ENCODE results near the gene LIPC.

The LIPC gene

DNA sequence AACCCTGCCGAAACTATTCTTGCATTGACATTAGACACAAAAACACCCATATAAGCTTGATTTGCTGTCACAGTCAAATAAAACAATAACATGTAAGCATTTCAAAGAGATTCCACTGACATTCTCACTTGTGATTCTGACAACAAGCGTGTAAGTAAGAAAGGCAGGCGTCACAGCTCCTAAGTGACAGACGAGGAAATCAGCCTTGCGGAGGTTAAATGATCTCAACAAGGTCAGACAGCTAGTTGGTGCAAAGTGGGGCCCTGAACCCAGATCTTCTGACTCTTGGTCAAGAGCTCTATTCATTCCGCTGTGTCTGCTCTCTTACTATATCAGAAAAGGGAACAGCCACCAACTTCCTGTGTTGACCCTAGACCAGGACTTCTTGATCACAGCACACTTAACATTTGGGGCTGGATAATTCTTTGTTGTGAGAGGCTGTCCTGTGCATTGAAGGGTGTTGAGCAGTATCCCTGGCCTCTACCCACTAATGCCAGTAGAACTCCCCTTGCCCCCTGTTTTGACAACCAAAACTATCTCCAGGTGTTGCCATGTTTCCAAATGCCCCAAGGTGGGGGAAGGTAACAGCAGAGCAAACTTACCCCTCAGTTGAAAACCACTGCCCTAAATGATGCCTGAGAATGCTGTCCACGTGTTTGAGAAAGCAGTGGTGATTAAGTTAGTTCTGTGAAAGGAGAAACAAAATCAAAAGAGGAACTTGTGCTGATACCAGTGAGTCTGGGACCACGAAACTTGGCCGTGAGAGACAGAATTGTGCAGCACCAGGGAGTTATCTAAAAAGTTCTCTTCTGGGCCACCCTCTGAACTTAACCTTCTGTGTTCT is 86.1 kb downstream of the LIPC start:
- no peak for DNase-seq (ENCODE audit: low read depth)

DNA sequence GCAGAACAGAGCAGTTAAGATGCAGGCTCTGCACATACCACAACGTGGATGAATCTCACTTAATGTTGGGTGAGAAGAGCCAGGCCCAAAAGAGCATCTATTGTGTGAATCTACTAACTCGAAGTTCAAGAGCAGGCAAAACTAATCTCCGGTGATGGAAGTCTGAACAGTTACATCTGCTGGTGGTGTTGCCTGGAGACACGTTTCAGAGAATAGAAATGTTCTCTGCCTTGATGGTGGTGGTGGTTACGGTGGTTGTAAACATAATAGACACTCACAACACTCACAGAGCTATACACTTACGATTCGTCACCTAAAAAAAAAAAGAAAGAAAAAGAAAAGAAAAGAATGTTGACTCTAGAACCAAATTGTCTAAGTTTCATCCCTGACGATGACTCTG is 86.8 kb downstream of the LIPC start:
- no peak for DNase-seq (ENCODE audit: low read depth)

DNA sequence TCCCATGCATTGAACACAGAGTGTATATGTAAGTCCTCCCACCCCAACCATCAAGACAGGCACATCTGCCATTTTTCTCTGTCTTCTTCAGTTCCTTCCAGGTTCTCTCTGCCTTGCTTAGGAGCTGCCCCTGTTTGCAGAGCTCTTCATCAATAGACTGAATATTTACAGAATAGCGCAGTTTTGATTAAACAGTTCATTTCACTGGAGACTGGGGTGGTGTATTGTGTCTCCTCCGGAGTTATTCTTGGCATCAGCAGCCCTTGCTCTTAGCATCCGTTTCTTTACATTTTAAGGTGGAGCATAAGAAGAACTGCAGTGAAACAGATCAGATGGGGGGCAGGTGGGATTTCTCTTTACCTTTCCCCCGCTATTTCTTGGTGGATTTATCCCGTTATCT is 87.7 kb downstream of the LIPC start:
- DNase-seq (ENCODE audit: low read depth): no peak

DNA sequence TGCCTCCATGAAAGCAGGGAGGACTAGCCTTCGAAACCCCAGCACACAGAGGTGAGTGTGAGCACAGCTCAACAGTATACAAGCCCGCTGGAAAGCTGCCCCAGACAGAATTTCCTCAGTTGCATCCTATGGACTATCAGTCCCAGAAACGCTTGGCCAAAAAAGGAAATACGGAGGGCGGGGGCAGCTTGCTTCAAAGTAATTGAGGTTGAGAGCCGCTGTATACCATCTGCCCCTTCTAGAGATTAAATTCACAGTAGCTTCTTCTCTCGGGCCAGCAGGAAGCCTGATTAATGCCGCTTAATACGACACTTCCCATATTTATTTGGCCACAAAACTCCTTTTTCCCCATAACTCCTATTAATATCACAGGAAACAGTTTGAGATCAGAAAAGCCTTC is 88.7 kb downstream of the LIPC start:
- no peak for DNase-seq (ENCODE audit: low read depth)

DNA sequence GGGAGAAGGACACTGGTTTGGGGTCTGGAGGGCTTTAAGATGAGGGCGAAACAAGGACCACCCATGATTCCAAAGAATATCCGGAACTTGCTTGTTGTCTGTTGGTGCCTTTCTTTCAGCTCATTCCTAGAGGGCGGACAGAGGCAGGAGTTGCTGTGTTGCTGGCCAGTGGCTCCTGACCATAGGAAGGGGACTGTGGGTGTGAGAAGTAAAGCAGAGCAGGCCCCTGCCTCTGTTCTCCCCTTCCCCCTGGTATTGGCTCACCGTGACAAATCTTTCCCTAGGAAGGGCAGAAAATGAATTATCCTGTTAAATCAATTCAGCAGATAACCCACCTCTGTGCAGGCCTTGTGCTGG is 89.1 kb downstream of the LIPC start:
- no peak for DNase-seq (ENCODE audit: low read depth)

DNA sequence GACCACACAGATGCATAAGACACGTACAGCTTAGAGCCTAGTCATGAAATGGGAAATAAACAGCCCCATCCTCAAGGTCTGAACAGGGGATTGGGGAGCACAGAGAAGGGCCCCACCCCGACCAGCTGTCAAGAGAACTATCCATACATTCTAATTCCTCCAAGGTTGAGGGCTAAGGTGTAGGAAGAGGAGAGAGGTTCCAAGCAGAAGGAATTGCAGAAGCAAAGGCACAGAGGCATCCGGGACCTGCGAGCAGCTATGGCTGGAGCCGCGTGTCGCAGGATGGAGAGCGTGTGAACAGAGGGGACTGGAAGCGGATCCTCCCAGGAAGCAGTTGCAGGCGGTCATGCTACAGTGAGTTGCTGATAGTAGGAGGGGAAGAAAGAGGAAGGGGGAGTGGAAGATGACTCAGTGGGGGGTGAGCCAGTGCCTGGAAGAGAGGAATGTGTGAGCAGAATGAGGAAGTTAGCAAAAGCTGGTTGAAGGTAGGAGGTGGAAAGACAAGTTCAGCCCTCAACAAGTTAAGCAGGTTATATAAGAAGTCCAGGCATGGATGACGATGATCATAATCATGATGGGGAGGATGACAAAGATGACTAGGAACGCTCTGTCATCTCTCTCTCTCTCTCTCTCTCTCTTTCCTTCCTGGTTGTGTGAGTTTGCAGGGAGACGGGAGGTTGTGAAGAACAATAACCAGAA is 89.7 kb downstream of the LIPC start:
- no peak for DNase-seq (ENCODE audit: low read depth)

DNA sequence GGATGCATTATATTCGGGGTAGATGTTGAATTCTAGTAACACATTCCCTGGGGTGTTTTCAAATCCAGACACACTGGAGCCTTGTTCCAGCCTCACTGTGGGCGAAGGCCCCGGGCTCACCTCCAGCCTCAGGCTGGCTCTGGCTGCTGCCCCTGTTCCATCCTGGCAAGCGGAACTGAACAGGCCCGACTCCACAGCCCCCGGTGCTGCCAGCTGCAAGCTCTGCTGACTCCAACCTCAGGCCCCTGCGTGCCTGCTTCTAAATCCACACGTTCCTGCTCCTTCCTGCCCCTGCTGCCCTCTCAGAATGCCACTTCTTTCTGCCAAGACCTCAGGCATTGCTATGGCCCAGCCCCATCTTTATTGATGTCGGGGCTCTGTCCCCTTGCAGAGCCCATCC is 90.6 kb downstream of the LIPC start:
- DNase-seq (ENCODE audit: low read depth): no peak

DNA sequence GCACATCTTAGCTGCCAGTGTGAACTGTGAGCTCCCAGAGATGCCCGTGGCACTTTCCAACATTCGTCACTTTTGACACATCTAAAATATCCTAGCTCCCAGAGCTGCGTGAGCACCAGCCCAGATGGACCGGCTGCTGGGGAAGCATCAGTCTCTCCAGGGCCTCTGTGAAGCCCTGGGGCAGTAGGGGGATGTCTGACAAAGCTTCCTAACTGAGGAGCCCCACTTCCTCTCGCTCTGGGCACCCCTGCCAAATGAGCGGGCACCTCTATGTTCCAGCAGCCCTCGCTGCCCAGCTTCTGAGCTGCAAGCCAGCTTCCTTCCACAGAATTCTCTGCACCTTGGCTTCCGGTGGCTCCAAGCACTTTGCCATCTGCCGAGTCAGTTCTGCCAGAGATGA is 91.1 kb downstream of the LIPC start:
- DNase-seq (ENCODE audit: low read depth): no peak

DNA sequence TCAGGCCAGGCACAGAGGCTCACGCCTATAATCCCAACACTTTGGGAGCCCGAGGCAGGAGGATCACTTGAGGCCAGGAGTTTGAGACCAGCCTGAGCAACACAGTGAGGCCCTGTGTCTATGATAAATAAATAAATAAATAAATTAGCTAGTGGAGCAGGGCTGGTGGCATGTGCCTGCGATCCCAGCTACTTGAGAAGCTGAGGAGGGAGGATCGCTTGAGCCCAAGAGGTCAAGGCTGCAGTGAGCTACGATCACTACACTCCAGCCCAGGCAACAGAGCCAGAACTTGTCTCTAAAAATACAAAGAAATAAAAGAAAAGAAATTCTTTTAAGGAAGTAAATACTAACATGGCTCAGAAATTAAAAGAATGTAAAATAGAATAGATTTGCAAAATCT is 91.8 kb downstream of the LIPC start:
- no peak for DNase-seq (ENCODE audit: low read depth)

DNA sequence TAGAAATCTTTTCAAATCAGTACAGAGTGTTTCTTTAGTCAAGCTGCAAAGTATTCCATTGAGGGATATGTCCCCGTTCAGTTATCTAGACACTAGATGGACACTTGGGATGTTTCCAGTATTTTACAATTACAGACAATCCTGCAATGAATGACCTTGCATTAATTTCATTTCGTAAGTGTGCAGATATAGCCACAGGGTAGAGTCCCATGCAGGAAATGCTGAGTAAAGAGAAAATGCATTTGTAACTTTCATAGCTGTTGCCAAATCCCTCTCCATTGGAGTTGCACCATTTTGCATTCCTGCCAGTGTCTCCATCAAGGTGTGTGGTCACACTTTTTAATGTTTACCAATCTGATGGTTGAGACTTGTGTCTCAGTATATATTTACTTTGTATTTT is 92.5 kb downstream of the LIPC start:
- DNase-seq (ENCODE audit: low read depth): no peak

DNA sequence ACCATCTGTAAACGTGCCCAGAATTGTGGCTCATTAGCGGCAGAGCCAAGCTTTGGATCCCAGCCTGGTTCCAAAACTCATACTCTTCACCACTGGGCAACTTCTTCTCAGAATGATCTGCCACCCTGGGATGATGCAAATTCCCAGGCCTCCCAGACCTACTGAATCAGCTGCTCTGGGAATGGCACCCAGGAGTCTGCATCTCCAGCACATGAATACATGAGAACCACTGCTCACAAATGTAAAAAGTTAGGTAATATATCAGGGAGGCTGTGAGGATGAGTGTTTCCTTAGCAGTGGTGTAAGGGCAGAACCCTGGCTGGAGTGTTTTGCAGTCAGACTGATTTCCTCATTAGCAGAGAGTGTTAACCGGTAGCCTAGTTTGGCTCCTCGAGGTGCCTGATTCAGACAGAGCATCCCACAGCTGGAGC is 94.2 kb downstream of the LIPC start:
- no peak for DNase-seq (ENCODE audit: low read depth)

DNA sequence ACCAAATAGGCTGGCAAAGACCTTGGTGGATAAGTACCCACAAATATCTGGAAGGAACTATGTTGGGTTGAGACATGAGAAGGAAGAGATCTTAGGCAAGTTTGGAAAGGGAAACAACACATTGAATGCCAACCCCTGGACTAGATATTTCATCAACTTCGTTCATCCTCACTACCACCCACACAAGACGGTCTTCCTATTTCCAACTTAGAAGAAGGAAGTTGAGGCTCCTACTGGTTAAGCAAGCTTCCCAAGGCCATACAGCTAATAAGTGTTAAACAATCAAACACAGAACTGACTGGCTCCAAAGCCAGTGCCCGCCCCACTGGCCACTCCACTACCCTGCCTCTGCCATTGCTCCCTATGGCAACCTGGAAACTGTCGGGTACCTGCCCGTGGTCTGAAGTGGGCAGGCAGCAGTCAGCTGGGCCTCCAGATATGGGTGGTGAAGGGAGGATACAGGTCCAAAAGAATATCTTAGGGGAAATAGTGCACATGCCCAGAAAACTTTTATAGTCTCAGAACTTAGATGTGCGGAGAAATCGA is 94.9 kb downstream of the LIPC start:
- DNase-seq (ENCODE audit: low read depth): no peak

DNA sequence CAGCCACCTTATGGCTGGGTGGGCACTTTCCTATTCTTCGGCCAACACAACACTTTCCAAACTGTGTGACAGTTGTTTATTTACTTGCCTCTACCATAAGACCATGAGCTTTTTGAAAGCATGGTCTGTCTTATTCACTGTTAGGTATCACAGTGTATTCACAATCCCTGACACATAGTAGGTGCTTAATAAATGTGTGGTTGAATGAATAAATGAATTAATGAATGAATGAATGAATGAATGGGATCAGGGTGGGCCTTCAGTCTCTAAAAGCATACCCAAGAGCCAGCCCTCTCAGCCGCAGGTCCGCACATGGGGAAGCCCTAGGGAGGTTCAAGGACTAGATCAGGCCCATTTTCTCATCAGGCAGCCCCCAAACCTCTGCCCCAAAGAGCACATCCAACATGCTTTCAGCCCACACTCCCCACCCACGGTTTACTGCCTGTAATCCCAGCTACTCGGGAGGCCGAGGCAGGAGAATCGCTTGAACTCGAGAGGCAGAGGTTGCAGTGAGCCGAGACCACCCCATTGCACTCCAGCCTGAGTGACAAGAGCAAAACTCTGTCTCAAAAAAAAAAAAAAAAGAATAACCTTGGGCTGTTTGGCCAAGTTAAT is 95.9 kb downstream of the LIPC start:
- DNase-seq (ENCODE audit: low read depth): no peak

DNA sequence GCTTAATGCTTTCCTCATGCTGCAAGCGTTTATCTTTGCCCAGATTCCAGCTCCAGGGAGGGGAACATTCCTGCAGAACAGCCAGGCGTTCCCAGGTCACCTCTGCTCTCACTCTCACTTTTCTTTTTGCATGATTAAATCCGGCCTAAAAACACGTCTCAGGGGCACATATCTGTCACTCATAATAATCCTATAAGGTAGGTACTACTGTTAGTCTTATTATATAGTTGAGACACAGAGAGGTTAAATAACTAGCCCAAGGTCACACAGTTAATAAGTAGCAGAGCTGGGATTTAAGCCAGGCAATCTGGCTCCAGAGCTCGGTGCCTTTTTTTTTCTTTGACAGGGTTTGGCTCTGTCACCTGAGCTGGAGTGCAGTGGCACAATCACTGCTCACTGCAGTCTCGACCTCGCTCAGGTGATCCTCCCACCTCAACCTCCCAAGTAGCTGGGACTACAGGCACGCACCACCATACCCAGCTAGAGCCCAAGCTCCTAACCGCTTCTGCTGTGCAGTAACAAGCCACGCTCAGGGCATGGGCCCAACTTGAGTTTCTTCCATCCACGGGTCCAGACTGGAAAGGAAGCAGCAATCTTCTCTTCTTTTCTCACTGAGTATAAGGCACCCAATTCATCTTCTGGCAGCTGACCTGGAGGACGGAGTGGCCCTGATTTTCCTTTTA is 96.5 kb downstream of the LIPC start:
- no peak for DNase-seq (ENCODE audit: low read depth)

DNA sequence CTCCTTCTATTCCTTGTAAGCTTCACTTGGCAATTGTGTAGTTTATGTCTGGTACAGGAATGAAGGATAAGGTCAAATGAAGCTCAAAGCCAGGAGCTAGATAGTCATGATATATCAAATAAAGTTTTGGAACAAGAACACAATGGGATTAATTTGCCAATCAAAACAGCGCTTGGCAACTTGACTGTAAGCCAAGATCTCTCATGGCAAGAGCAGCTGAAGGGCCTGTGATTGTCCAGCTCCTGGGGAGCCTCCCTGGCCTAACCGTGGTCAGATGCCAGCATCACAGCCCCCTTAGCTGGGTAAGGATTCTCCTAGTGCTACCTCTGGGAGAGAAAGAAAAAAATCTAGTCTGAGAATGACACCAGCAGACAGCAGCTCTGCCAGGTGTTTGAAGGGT is 97.2 kb downstream of the LIPC start:
- no peak for DNase-seq (ENCODE audit: low read depth)

DNA sequence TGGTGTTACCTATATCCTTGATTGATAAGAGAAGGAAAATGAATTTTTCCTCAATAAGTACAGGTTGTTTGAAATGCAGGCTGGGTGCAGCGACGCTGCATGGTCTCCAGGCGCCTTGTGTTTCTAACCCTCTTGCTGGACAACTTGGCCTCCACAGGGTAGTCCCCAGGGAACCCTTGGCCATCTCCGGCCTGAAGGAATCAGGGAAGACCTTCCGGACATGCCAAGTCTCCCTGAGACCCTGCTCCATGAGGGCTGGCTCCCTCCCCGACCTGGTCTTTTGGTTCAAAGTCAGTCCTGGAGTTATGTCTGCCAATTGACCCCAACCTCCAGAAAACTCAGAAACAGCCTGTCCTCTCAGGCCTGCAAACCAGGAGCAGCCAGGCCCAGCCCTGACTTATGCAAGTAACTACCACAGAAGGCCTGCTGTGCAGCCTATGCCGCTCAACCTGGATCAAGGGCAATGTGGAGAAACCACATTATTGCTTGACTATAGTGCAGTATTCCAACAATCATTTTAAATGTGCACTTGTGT is 98.3 kb downstream of the LIPC start:
- no peak for DNase-seq (ENCODE audit: low read depth)

DNA sequence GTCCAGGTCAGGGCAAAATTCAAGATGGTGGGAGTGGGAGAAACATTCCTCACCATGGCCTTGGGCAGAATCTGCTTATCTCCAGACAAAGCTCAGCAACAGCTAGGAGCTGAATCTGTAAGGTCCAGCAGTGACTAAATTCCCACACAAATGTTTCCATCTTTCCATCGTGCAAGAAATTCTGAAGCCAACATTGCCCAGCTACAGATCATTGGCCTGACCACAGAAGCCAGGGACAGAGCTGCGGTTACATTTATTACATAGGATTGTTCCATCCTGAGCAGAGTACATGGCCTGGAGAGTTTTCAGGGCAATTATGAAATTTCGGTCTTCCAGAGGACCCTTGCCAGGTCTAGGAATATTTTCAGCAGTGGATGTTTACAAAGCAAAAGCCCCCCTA is 100.3 kb downstream of the LIPC start:
- DNase-seq (ENCODE audit: low read depth): no peak

DNA sequence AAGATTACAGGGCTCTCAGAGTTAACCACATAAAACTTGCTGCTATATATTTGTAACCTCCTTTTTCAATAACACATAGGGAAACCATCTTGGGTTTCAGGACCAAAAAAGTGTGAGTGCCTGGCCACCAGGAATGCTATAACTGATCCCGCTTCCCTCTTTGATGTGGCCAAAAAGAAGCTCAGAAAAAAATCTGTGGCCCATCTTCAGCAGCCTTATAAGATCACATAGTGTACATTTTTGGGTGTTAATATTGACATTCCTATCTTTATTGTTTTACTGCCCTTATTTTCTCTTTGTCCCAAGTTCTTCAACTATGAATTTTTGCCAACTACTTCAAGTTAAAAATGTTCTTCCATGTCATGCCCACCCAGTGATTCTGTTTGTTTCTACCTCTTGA is 102.8 kb downstream of the LIPC start:
- no peak for DNase-seq (ENCODE audit: low read depth)

DNA sequence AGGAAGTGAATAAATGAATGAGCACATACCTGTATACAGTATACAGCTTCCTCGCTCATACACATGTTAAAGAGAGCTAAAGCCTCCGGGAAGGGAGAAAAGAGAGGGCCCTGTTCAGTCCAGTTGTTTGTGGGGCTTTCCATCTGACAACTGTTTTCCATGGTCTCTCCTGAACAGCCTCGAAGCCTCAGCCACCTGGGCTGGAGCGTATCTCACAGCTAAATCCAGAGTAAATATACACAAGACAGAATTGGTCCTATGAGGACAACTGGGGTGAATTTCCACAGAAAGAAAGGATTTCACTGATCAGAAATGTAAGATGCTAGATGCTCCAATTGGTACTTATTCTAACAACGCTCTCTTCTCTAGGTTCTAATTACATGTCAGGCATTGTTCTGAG is 103.5 kb downstream of the LIPC start:
- no peak for DNase-seq (ENCODE audit: low read depth)

DNA sequence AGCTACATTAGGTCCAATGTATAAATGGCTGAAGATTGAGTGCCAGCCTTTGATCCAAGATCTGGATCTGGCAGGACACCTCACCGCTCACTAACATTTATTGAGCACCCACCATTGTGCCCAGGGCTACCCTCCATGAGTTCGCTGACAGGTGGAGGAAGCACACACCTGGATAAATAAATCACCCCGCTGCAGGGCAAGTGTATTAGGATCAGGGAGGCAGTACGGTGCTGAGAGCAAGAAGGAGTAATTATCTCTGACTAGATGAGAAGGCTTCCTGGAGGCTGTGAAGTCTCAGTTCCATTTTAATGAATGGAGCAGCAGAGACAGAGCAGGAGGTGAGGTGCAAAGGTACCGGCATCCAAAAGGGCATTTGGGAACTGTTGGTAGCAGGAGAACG is 104.1 kb downstream of the LIPC start:
- no peak for DNase-seq (ENCODE audit: low read depth)

DNA sequence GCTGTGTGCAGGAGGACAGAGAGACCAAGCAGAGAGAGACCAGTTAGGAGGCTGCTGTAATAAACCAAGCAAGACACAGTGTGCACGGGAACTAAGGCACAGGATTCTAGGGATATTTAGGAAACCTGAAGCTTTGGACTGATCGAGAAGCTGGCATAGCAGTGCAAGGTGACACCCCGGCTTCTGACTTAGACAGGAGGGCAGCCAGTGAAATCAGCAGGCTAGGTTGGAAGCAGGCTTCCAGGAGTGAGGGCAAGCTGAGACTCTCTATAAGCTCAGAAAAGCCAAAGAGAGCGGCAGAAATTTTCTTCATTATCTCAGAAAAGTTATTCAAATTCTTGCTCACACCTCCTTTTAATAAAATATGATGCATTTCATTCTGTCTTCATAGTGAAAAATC is 104.6 kb downstream of the LIPC start:
- DNase-seq (ENCODE audit: low read depth): no peak

DNA sequence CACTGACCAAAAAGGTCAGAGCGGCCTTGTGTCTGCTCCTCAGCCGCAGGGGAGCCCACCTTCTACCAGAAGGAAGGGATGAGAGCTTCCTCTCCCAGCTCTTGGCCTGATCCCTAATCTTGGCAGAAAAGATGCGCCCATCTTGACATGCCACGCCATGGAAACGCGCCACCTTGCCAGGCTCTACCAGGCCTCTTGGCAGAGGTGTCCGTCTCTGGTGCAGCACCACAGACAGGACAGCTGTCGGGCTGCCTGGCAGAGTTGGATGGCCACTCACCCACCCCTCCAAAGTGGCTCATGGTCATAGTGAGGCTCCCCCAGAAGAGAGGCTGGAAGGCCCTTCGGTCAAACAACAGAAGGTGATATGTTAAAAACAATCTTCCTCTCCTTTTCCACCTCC is 105.2 kb downstream of the LIPC start:
- DNase-seq (ENCODE audit: low read depth): no peak

Data from fibroblast of the conjunctiva (primary cell).